ENCODE results near the gene SLC41A3. TPM values are rescaled to one million over a fixed set of nuclear protein-coding genes. Genes with fewer than 3 reads are reported as not detected.

Gene SLC41A3
- total RNA-seq, 1 experiment from 2014 or later: 32.7 TPM

GRCh38 chr3:126056681-126057500, 27.0 kb downstream of the SLC41A3 start:
- DNase-seq (ENCODE audit: low read depth in 1 of 2, low spot score in 2 of 2): peak; percentile 7 to 53

GRCh38 chr3:126056088-126056487, 27.8 kb downstream of the SLC41A3 start:
- DNase-seq (ENCODE audit: low read depth in 1 of 2, low spot score in 2 of 2): peak in 1 of 2 experiments; percentile 22
- H3K27ac ChIP-seq: no peak overlapping the region

More at GRCh38 chr3:126056681-126057500, 27.0 kb downstream of the SLC41A3 start:
- Histone ChIP-seq H3K4me1 (replicated peaks) (peaks cover 11% of the 10 kb centered on the region), H3K36me3 (no peaks in the 10 kb centered on the region), H3K9me3 (replicated peaks) (no peaks in the 10 kb centered on the region), H3K4me3 (no peak overlapping the region), H3K27me3 (replicated peaks) (no peaks in the 10 kb centered on the region), H3K27ac (no peak overlapping the region)

GRCh38 chr3:126054870-126055269, 29.1 kb downstream of the SLC41A3 start:
- H3K4me3 ChIP-seq: no peak overlapping the region
- H3K4me1 ChIP-seq (replicated peaks): peaks cover 11% of the 10 kb centered on the region
- no peaks in the 10 kb centered on the region for H3K27me3 ChIP-seq (replicated peaks)
- no peaks in the 10 kb centered on the region for H3K36me3 ChIP-seq
- DNase-seq (ENCODE audit: low read depth in 1 of 2, low spot score in 2 of 2): peak in 1 of 2 experiments; percentile 17
- no peak overlapping the region for H3K27ac ChIP-seq
- no peaks in the 10 kb centered on the region for H3K9me3 ChIP-seq (replicated peaks)

More at GRCh38 chr3:126056088-126056487, 27.8 kb downstream of the SLC41A3 start:
- Histone ChIP-seq H3K4me1 (replicated peaks) (peaks cover 11% of the 10 kb centered on the region), H3K4me3 (no peak overlapping the region), H3K36me3 (no peaks in the 10 kb centered on the region), H3K9me3 (replicated peaks) (no peaks in the 10 kb centered on the region), H3K27me3 (replicated peaks) (no peaks in the 10 kb centered on the region)

- Histone ChIP-seq H3K4me1 (replicated peaks) (peaks cover 11% of the 10 kb centered on the region), H3K4me3 (no peak overlapping the region), H3K36me3 (no peaks in the 10 kb centered on the region; the same call in 1 of the 2 replicates), H3K9me3 (replicated peaks) (no peaks in the 10 kb centered on the region), H3K27ac (no peak overlapping the region), H3K27me3 (replicated peaks) (no peaks in the 10 kb centered on the region)
- DNase-seq (ENCODE audit: low read depth in 1 of 2, low spot score in 2 of 2): no peak
These were observed 29.9 kb downstream of the SLC41A3 start for GRCh38 chr3:126053949-126054569.

DNA sequence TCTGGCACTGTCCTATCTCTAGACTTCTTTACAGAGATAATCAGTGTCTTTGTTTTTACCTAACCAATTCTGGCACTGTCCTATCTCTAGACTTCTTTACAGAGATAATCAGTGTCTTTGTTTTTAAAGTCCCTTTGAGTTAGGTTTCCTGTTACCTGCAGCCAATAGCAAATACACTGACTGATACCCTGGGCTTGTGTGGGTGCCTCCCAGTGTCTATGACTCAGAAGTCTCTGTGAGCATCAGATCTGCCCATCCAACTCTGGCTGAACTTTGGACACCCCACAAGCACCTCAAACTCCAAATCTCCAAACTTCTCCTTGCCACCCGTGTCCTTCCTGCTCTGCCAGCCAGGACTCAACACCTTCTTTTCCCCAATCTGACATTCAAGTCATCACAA, 30.4 kb downstream of the SLC41A3 start:
- Histone ChIP-seq H3K27ac (no peak overlapping the region), H3K36me3 (no peaks in the 10 kb centered on the region; the same call in 1 of the 2 replicates), H3K4me3 (no peak overlapping the region), H3K4me1 (replicated peaks) (peaks cover 11% of the 10 kb centered on the region), H3K27me3 (replicated peaks) (no peaks in the 10 kb centered on the region), H3K9me3 (replicated peaks) (no peaks in the 10 kb centered on the region)
- DNase-seq (ENCODE audit: low read depth in 1 of 2, low spot score in 2 of 2): no peak

GRCh38 chr3:126052196-126053058, 31.5 kb downstream of the SLC41A3 start:
- Histone ChIP-seq H3K4me3 (no peak overlapping the region), H3K9me3 (replicated peaks) (no peaks in the 10 kb centered on the region), H3K36me3 (no peaks in the 10 kb centered on the region; the same call in 1 of the 2 replicates), H3K27ac (no peak overlapping the region), H3K27me3 (replicated peaks) (no peaks in the 10 kb centered on the region), H3K4me1 (replicated peaks) (peaks cover 11% of the 10 kb centered on the region)
- no peak for DNase-seq (ENCODE audit: low read depth in 1 of 2, low spot score in 2 of 2)

DNA sequence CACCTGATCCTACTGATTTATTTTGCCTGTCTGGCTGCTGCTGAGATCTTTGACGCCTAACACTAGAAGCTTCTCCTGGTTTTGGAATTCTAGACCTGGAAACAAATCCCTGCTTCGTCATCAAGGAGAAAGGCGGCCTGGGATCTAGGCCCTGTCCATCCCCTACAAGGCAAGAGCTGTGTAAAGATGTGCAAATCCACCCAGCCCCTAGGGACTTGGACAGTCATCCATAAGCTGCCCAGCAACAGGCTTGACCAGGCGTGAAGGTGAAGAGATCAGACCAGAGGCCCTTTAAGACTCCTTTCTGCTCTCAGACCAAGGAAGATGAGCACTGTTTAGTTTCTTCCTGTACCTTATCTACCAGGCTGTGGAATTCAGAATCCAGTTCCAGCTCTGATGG, 32.2 kb downstream of the SLC41A3 start:
- H3K4me1 ChIP-seq (replicated peaks): peaks cover 6% of the 10 kb centered on the region
- no peak overlapping the region for H3K4me3 ChIP-seq
- no peaks in the 10 kb centered on the region; the same call in 1 of the 2 replicates for H3K36me3 ChIP-seq
- H3K9me3 ChIP-seq (replicated peaks): no peaks in the 10 kb centered on the region
- H3K27ac ChIP-seq: no peak overlapping the region
- DNase-seq (ENCODE audit: low read depth in 1 of 2, low spot score in 2 of 2): no peak
- H3K27me3 ChIP-seq (replicated peaks): no peaks in the 10 kb centered on the region

DNA sequence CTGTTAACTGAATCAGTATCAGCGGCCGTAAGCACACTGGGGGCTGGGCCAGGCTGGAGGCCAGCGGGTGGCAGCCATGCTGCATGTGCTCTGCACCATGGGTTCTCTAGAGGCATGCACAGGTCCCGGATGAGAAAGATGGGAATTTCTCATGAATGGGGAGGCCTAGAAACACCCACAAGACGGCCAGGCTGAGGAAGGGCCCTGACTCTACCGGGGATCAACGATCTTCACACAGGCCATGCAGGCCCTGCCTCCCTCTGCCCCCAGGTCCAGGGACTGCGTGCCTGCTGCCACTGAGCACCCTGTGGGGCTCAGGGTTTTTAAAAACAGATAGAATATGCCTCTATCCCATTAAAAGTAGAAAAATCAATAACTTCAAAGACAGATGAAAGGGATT, 32.7 kb downstream of the SLC41A3 start:
- H3K9me3 ChIP-seq (replicated peaks): no peaks in the 10 kb centered on the region
- no peaks in the 10 kb centered on the region for H3K27me3 ChIP-seq (replicated peaks)
- no peaks in the 10 kb centered on the region; the same call in 1 of the 2 replicates for H3K36me3 ChIP-seq
- no peak overlapping the region for H3K4me3 ChIP-seq
- no peak overlapping the region for H3K27ac ChIP-seq
- peak in 1 of 2 experiments; percentile 8 for DNase-seq (ENCODE audit: low read depth in 1 of 2, low spot score in 2 of 2)
- peaks cover under 1% of the 10 kb centered on the region for H3K4me1 ChIP-seq (replicated peaks)

- no peak overlapping the region for H3K27ac ChIP-seq
- H3K27me3 ChIP-seq (replicated peaks): no peaks in the 10 kb centered on the region
- H3K9me3 ChIP-seq (replicated peaks): no peaks in the 10 kb centered on the region
- no peak overlapping the region for H3K4me3 ChIP-seq
- H3K4me1 ChIP-seq (replicated peaks): no peaks in the 10 kb centered on the region
- no peaks in the 10 kb centered on the region; the same call in 1 of the 2 replicates for H3K36me3 ChIP-seq
- peak in 1 of 2 experiments; percentile 16 for DNase-seq (ENCODE audit: low read depth in 1 of 2, low spot score in 2 of 2)
These were observed 33.3 kb downstream of the SLC41A3 start for GRCh38 chr3:126050626-126051025.

- Histone ChIP-seq H3K9me3 (replicated peaks) (no peaks in the 10 kb centered on the region), H3K36me3 (no peaks in the 10 kb centered on the region; the same call in 1 of the 2 replicates), H3K27me3 (replicated peaks) (no peaks in the 10 kb centered on the region), H3K4me3 (no peak overlapping the region), H3K27ac (no peak overlapping the region), H3K4me1 (replicated peaks) (no peaks in the 10 kb centered on the region)
- DNase-seq (ENCODE audit: low read depth in 1 of 2, low spot score in 2 of 2): peak in 1 of 2 experiments; percentile 14
These were observed 33.9 kb downstream of the SLC41A3 start for GRCh38 chr3:126050050-126050392.

DNA sequence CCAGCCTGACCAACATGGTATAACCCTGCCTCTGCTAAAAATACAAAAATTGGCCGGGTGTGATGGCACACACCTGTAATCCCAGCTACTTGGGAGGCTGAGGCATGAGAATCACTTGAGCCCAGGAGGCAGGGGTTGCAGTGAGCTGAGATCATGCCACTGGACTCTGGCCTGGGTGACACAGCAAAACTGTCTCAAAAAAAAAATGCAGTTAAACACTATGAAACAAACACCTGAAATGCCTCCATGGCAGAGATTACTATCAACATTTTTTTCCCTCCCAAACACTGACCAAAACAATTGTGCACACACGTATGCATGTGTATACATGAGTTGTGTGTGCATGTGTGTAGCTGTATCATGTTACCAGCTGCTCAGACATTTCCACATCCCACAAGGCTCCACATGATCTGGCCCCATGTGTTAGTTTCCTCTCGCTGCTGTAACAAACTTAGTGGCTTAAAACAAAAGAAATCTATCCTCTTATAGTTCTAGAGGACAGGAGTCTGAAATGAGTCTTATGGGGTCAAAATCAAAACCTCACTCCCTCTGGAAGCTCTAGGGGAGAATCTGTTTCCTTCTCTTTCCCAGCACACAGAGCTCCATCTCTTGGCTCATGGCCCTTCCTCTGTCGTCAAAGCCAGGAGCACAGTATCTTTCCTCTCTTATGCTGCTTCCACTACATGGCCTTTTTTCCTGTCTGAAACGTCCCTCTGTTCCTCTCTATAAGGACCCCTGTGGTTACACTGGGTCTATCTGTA, 34.5 kb downstream of the SLC41A3 start:
- H3K27ac ChIP-seq: no peak overlapping the region
- H3K4me1 ChIP-seq (replicated peaks): no peaks in the 10 kb centered on the region
- H3K4me3 ChIP-seq: no peak overlapping the region
- H3K36me3 ChIP-seq: no peaks in the 10 kb centered on the region; the same call in 1 of the 2 replicates
- peak in 1 of 2 experiments; percentile 2 for DNase-seq (ENCODE audit: low read depth in 1 of 2, low spot score in 2 of 2)
- H3K9me3 ChIP-seq (replicated peaks): no peaks in the 10 kb centered on the region
- no peaks in the 10 kb centered on the region for H3K27me3 ChIP-seq (replicated peaks)

DNA sequence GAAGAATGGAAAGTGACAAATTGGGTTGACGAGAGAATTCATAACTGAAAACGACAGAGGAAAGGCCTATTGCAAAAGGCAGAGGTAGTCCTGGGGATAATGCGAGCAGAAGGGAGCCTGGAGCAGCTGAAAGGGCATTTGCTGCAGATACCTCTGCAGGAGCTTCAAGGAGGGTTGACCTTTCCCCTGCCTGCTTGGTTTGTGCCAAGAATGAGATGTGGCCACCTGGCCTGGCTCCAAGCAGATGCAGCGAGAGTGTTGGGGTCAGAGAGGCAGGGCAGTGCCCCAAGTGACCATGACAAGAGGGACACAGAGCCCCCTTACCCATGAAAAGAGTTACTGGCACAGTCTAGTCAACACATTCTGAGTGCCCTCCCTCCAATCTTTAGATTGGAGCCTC, 43.5 kb downstream of the SLC41A3 start:
- no peaks in the 10 kb centered on the region for H3K36me3 ChIP-seq
- H3K27ac ChIP-seq: no peak overlapping the region
- H3K4me3 ChIP-seq: no peak overlapping the region
- H3K4me1 ChIP-seq (replicated peaks): no peaks in the 10 kb centered on the region
- no peaks in the 10 kb centered on the region for H3K27me3 ChIP-seq (replicated peaks)
- H3K9me3 ChIP-seq (replicated peaks): no peaks in the 10 kb centered on the region; the same call in 1 of the 2 replicates
- peak in 1 of 2 experiments; percentile 30 for DNase-seq (ENCODE audit: low read depth in 1 of 2, low spot score in 2 of 2)

DNA sequence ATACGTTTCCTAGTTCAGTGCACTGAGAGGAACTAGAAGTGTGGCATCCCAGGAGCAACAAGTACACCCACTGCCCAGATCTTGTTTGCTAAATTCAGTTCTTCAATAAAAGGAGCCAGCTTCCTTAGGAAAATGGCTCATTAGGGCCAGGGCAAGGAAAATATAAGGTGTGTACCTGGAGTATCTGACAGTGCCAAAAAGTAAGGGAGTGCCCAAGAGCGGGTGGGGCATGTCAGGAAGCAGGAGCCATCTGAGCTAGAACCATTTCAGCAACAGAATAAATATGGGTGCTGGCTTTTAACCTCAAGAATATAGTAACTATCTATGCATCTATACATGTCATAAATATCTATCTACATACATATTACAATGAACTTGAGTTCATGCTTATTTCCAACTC, 44.1 kb downstream of the SLC41A3 start:
- no peak overlapping the region for H3K4me3 ChIP-seq
- no peaks in the 10 kb centered on the region for H3K27me3 ChIP-seq (replicated peaks)
- H3K36me3 ChIP-seq: no peaks in the 10 kb centered on the region
- peak in 1 of 2 experiments; percentile 3 for DNase-seq (ENCODE audit: low read depth in 1 of 2, low spot score in 2 of 2)
- H3K27ac ChIP-seq: no peak overlapping the region
- no peaks in the 10 kb centered on the region for H3K4me1 ChIP-seq (replicated peaks)
- H3K9me3 ChIP-seq (replicated peaks): no peaks in the 10 kb centered on the region; the same call in 1 of the 2 replicates
